Gastroesophageal sphincter (tissue), 3 donors: ENCODE results near the gene SRP68.

ENCODE experiments used
- CTCF ChIP-seq, 4 experiments: fragments of 200-600 bp in 2 of 4; fragments of 450-650 bp in 2 of 4; sonication (generic) in 1 of 4; IDR thresholded peaks; one replicate each; pipeline ENCODE4 v1.5.1; 2017 to 2019; ENCODE audit warnings: antibody characterized with exemption in 4 of 4, mild to moderate bottlenecking in 2 of 4, moderate library complexity in 2 of 4
- POLR2A ChIP-seq, 2 donors: fragments of 450-650 bp; IDR thresholded peaks; one replicate each; pipeline ENCODE4 v1.6.1; 2017; ENCODE audit warnings: antibody characterized with exemption in 2 of 2, mild to moderate bottlenecking in 2 of 2, moderate library complexity in 1 of 2
- POLR2AphosphoS5 ChIP-seq: sonication (generic); formaldehyde crosslinking; IDR thresholded peaks from one replicate; pipeline ENCODE4 v1.6.1; 2017; ENCODE audit warnings: antibody characterized with exemption

- TF ChIP-seq CTCF (IDR thresholded peaks at IDR 0.05), result no peak
- no peak for TF ChIP-seq POLR2AphosphoS5
- no peak for TF ChIP-seq POLR2A (IDR thresholded peaks at IDR 0.05)
Measured at GRCh38 chr17:76083536-76084182, 11.3 kb upstream of the SRP68 start.
